ENCODE data around the gene C5orf15.

The C5orf15 gene

GRCh38 chr5:133918316-133918715 is 50.1 kb downstream of the C5orf15 start:
- no peak for DNase-seq

- no peak for DNase-seq
These were observed 50.6 kb downstream of the C5orf15 start for GRCh38 chr5:133917785-133918184.

GRCh38 chr5:133916914-133917313 is 51.5 kb downstream of the C5orf15 start:
- no peak for DNase-seq

GRCh38 chr5:133916479-133916878 is 51.9 kb downstream of the C5orf15 start:
- DNase-seq: no peak

- DNase-seq: no peak
These were observed 54.0 kb downstream of the C5orf15 start for GRCh38 chr5:133914434-133914833.

GRCh38 chr5:133913413-133914155 is 54.8 kb downstream of the C5orf15 start:
- DNase-seq: no peak

- DNase-seq: no peak
These were observed 55.5 kb downstream of the C5orf15 start for GRCh38 chr5:133912951-133913350.

GRCh38 chr5:133910571-133910970 is 57.9 kb downstream of the C5orf15 start:
- DNase-seq: no peak

- DNase-seq: no peak
These were observed 58.8 kb downstream of the C5orf15 start for GRCh38 chr5:133909603-133910002.

- DNase-seq: no peak
These were observed 61.4 kb downstream of the C5orf15 start for GRCh38 chr5:133907075-133907474.

GRCh38 chr5:133906303-133906702 is 62.1 kb downstream of the C5orf15 start:
- DNase-seq: no peak

Data from activated CD4-positive, alpha-beta T cell treated with anti-CD3 and anti-CD28 coated beads, Interleukin-2, Interleukin-6, amounts not matched to agents 100 ng/mL and 50 ng/mL, durations not matched to agents 16 hours and 8 hours (primary cell).